GM18870 (cell line): ENCODE measurements around the gene ADAMTS12.
A peak's percentile ranks its signal among the peaks of the same experiment; 100 is the strongest.

Experiments
- ATAC-seq: cut with Tn5 transposase; IDR thresholded peaks from one replicate; pipeline ENCODE4 v1.9.1; 2021; ENCODE audit warnings: moderate library complexity; ENCODE audit not compliant: unreplicated experiment

The ADAMTS12 gene

GRCh38 chr5:33850100-33850594 lies 41.6 kb downstream of the ADAMTS12 start:
- peak; percentile 95 for ATAC-seq

GRCh38 chr5:33848554-33848953 lies 43.2 kb downstream of the ADAMTS12 start:
- ATAC-seq, result no peak

- ATAC-seq, result no peak
These were observed 44.9 kb downstream of the ADAMTS12 start for GRCh38 chr5:33846851-33847250.

GRCh38 chr5:33843579-33843978 lies 48.2 kb downstream of the ADAMTS12 start:
- ATAC-seq, result no peak

DNA sequence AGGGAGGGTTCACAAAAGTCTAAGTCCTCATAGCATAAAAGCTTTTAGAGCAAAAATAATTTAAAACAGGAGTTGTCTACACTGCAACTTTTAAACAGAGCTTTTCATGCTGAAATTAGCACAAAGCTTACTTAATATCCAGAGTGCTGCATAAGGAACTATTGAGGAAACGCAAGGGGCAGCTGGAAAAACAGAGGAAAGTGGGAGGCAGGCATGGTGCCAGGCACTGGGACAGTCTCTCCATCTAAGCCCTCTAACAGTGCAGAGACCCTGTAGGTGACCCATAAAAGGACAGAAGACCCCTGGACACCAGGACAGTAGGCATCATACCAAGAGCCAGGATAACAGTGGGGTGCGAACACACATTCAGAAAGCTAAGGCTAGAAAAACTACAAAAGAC lies 49.3 kb downstream of the ADAMTS12 start:
- ATAC-seq, result no peak

- ATAC-seq, result no peak
These were observed 49.9 kb downstream of the ADAMTS12 start for GRCh38 chr5:33841891-33842290.

GRCh38 chr5:33840927-33841547 lies 50.8 kb downstream of the ADAMTS12 start:
- peak; percentile 83 for ATAC-seq

- ATAC-seq, result no peak
These were observed 54.5 kb downstream of the ADAMTS12 start for GRCh38 chr5:33837301-33837700.

DNA sequence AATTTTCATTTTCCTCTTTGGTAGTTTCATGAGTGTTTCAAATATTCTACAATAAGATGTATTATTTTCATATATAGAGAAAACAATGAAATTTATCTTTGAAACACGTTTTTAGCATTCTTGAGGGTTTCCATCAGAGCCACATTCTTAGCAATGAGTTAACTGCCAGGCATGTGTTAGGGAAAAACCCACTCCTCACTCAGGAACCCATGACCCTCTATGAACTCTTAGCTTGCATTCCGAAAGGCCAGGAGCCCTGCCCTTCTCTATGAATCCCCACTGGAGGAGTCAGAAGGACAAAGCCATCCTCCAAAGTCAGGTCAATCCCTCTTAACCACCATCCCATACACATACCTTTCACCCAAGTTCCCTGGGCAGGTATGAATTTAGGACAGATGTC lies 57.5 kb downstream of the ADAMTS12 start:
- ATAC-seq, result no peak

GRCh38 chr5:33833237-33833575 lies 58.6 kb downstream of the ADAMTS12 start:
- no peak for ATAC-seq

DNA sequence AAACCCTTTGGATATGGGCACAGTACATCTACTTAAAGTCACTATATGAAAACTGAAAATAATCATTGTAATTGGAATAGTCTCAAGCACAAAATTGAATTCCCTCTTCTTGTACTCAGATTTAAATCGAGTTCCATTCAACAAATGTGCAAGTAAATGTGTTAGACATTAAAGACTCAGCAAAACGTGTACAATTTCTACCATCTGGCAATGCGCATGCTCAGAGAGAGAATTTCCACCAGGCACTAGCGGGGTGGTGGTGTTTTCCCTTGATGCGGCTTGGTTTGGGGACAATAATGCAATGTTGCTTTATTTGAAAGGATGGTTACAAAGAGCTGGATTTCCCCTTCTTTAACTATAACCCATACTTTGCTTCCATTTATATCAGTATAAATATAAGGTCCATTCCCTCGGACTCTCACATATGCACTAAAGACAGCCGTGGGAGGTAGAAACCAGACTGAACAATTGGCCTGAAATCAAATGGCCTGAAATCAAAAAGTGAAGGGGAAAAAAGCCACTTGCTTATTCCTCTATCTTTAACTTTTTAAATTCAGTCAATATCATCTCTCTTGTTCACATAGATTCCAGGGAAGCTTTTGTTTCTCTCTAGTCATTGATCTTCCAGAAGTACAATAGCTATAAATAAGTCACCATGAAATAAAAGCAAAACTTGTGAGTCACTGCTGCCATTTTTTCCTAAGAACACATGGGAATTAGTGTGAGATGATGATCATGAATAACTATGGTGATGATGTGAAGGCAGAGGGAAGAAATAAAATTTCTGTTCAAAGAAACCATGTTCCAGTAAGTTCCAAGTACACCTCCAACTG lies 59.2 kb downstream of the ADAMTS12 start:
- no peak for ATAC-seq

DNA sequence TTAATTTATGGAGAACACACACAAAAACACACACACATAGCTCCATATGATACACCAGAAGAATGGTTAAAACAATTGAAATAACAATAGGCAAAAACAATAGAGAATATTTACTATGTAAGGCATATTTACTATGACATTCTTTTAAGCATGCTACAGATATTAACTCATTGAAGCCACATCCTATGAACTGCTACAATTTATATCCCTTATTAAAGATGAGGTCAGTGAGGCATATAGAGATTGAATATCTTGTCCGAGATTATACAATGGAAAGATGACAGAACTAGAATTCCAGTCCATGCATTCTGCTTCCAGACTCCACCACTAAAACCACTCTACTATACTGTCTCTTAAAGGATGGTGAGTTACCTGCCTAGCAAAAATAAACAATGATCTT lies 60.7 kb downstream of the ADAMTS12 start:
- no peak for ATAC-seq

DNA sequence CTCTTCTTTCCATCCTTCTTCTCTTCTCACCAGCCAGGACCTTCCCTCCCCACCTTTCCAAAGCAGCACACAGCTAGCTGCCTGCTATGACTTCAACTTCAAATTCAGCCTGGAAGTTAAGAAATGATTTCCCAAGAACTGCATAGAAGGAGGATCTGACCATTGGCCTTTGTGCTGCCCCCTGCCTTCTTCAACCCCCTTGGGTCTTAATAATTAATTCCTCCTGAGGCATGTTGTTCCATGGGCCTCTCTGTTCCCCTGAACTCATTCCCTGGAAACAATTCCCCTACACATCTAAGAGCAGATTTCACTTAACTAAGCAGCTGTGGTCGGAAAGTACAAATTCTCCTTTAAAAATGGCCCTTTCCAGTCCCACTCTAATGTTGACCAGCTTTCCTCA lies 62.4 kb downstream of the ADAMTS12 start:
- no peak for ATAC-seq

- ATAC-seq, result no peak
These were observed 63.0 kb downstream of the ADAMTS12 start for GRCh38 chr5:33828626-33829308.

DNA sequence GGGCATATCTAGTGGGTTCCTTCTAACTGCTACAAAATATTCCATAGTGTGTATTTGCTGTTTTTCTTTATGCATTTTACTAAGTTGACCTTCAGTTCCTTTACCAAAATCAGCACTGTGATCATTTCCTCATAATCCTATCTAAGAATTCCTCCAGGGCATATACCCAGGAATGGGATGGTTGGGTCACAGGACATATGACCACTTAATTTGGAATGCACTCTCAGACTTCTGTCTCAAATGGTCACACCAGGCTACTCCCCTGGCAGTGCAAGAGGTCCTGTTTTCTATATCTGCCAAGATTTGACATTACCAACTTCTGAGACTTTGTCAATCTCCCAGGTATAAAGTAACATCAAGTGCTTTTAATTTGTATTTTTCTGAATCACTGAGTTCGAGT lies 63.9 kb downstream of the ADAMTS12 start:
- no peak for ATAC-seq

- no peak for ATAC-seq
These were observed 64.6 kb downstream of the ADAMTS12 start for GRCh38 chr5:33827018-33827707.

DNA sequence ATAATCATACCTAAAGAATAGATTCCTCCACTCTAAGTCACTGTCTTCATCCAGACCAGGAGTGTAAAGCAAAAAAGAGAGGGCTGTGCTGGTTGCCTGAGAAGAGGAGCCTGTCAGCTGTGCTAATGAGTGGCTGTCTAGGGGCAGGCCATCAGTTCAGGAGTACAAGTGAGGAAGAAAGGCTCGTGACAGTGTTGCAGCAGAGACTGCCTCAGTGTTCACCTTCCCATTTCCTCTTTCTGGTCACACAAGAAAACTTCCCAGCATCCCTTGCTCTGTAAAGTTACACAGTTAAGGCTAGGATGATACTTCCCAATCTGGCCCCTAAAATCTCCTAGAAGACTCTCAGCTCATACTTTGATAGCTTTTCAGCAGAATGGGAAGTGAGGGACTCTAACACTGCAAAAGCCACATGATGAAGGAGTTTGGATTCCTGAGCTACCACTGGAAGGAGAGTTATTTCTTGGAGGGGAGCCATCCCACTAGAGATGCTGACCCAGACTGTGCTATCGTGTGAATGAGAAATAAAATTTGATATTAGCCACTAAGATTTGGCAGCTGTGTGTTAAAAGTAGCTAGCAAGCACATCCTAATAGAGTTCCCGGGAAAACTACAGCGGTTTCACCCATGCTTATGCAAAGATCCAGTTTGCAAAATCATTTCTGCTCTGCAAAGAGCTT lies 67.1 kb downstream of the ADAMTS12 start:
- peak; percentile 91 for ATAC-seq

GRCh38 chr5:33817301-33817700 lies 74.5 kb downstream of the ADAMTS12 start:
- ATAC-seq, result no peak

DNA sequence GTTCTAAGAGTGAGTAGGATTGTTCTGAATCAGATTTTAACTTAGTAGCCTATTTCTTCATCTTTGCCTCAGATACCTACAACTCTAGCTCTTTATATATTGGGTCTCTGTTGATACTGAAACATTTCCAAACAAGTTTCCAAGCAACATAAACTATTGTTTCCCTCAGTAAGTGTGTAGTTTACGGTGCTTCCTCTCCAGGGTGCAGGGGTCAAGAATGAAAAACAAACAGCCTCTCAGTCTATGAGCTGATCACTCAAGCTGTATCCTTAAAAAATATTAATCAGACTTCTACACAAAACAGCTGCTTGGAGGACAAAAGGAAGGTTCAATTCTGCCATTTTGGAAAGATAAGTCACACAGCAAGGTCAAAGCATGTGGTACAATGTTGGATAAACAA lies 75.0 kb downstream of the ADAMTS12 start:
- no peak for ATAC-seq

DNA sequence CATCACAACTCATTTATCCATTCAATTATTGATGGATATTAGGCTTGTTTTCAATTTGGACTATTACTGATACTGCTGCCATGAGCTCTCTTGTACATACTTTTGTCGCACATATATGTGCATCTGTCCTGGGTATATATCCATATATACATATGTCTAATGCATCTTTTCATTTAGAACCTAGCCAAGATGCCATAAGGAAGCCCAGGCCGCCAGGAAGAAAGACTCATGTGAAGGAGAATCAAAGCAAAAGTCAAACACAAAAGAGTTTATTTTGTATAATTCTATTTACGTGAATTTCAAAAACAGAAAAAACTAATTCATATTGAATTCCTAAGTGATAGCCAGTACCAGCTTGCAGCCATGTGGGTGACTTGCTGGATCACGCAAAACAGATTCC lies 79.0 kb downstream of the ADAMTS12 start:
- no peak for ATAC-seq
